HG02623 (cell line): ENCODE data around the gene LGALS13.
"Not testable (repeated sequence)": the region's sequence is repeated elsewhere in the genome, so short reads cannot be mapped to it uniquely, and the experiment has no call there.

Experiments used
- ATAC-seq: cut with Tn5 transposase; IDR thresholded peaks from one replicate; pipeline ENCODE4 v1.9.1; 2021; ENCODE audit warnings: moderate library complexity; ENCODE audit not compliant: unreplicated experiment

Gene LGALS13

GRCh38 chr19:39613597-39613996 is 11.3 kb downstream of the LGALS13 start:
- no peak for ATAC-seq

- ATAC-seq = no peak
Measured at GRCh38 chr19:39617745-39618144, 15.4 kb downstream of the LGALS13 start.

- ATAC-seq = no peak
Measured at GRCh38 chr19:39623946-39624345, 21.6 kb downstream of the LGALS13 start.

GRCh38 chr19:39627631-39628030 is 25.3 kb downstream of the LGALS13 start:
- not testable (repeated sequence) for ATAC-seq

GRCh38 chr19:39631178-39631577 is 28.9 kb downstream of the LGALS13 start:
- ATAC-seq = no peak

DNA sequence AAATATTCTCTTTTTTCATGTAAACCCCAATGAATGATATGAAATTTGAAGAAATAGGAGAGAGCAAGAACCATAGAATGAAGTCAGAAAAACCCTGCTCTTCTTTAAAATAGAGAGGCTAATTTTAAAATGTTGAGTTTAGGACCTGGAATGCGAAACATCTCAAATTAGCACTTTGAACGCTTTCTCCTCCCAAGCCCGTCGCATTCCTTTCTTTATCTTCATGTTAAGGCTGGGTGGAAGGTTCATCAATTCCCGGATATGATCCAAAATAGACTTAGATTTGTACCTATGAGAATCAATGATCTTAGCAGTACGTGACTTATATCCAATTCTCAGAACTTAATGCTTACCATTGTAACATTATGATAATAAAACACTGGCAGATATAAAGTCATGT is 29.3 kb downstream of the LGALS13 start:
- ATAC-seq = no peak

- ATAC-seq = no peak
Measured at GRCh38 chr19:39637891-39638290, 35.6 kb downstream of the LGALS13 start.

DNA sequence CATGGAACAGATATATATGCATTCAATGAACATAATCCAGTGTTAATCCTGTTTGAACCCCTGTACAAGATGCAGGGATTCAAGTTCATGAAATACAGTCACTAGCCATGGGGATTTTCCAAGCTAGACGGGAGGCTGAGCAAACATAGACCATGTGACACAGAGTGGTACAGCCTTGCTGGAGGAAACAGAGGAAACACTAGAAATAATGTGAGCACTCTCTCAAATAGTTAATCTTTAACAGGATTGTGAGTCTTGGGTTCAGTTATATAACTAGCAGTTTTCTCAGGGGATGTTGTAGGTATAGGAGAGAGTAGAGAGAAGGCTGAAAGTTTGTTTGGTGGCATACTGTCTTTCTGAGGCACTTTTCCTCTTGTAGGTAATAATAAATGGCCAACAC is 39.4 kb downstream of the LGALS13 start:
- ATAC-seq = no peak

GRCh38 chr19:39643591-39643990 is 41.3 kb downstream of the LGALS13 start:
- ATAC-seq = no peak

DNA sequence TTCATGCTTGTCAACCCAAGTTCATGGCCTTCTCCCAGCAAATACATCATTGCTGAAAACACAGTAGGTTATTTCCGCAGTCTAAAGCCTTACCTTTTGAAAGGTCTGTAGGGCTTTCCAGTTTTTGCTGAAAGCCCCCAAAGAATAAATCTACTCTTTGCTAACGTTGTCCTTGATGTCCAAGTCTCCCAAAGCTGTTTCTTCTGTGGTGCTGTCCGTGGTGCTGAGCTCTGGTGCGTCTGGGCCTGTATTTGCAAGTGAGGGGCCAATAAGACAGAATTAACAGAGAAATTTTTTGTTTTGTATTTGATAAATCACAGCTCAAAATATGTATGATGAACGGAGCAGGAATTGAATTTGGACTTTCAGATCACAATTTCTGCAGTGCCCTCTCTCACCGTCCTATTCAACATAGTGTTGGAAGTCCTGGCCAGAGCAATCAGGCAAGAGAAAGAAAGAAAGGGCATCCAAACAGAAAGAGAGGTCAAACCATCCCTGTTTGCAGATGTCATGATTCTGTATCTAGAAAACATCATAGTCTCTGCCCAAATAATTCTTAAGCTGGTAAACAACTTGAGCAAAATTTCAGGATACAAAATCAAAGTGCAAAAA is 43.6 kb downstream of the LGALS13 start:
- no peak for ATAC-seq

DNA sequence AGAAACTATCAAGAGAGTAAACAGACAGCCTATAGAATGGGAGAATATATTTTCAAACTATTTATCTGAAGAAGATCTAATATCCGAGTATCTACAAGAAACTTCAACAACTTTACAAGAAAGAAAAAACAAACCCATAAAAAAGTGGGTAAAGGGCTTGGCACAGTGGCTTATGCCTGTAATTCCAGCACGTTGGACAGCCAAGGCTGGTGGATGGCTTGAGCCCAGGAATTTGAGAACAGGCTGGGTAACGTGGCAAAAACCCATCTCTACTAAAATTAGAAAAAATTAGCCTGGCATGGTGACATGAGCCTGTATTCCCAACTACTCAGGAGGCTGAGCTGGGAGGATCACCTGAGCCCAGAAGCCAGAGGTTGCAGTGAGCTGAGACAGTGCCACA is 45.6 kb downstream of the LGALS13 start:
- ATAC-seq = no peak

GRCh38 chr19:39655613-39656012 is 53.3 kb downstream of the LGALS13 start, which contains the start of gene LGALS16:
Gene LGALS16, plus strand, starts transcription at chr19:39655913. Its CDS starts 49 bp downstream, at chr19:39655962.
- ATAC-seq = no peak
